ENCODE results near the gene BDH2. TPM values are rescaled to one million over a fixed set of nuclear protein-coding genes. Genes with fewer than 3 reads are reported as not detected.
A peak's percentile ranks its signal among the peaks of the same experiment; 100 is the strongest.

The BDH2 gene
- total RNA-seq = 89.5 and 91.9 TPM in 2 replicates
- polyA plus RNA-seq = 101 and 131 TPM in 2 replicates

- no peak within 1 kb of the TSS for H3K27ac ChIP-seq
- peak within 1 kb of the TSS; percentile 68 for H3K4me3 ChIP-seq
- H3K36me3 ChIP-seq = no peaks in the 10 kb centered on the region
- H3K27me3 ChIP-seq = no peaks in the 10 kb centered on the region
- peak; percentile 89 to 97 for DNase-seq (ENCODE audit: low read depth in 1 of 2, low spot score in 1 of 2)
- H3K4me1 ChIP-seq (ENCODE audit: low read depth) = no peaks in the 10 kb centered on the region
- H3K9me3 ChIP-seq (ENCODE audit: low read depth) = no peaks in the 10 kb centered on the region
- TF ChIP-seq, protein P1, sequence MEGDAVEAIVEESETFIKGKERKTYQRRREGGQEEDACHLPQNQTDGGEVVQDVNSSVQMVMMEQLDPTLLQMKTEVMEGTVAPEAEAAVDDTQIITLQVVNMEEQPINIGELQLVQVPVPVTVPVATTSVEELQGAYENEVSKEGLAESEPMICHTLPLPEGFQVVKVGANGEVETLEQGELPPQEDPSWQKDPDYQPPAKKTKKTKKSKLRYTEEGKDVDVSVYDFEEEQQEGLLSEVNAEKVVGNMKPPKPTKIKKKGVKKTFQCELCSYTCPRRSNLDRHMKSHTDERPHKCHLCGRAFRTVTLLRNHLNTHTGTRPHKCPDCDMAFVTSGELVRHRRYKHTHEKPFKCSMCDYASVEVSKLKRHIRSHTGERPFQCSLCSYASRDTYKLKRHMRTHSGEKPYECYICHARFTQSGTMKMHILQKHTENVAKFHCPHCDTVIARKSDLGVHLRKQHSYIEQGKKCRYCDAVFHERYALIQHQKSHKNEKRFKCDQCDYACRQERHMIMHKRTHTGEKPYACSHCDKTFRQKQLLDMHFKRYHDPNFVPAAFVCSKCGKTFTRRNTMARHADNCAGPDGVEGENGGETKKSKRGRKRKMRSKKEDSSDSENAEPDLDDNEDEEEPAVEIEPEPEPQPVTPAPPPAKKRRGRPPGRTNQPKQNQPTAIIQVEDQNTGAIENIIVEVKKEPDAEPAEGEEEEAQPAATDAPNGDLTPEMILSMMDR (IDR thresholded peaks at IDR 0.05; ENCODE audit: low read depth, low read length) = peak; percentile 64
Measured at GRCh38 chr4:103099691-103100392, at the start of gene BDH2. Gene BDH2 (minus strand): TSS chr4:103099834. CDS start chr4:103096254, 3,580 bp downstream.

GRCh38 chr4:103144926-103145325 is 45.3 kb upstream of the BDH2 start:
- Histone ChIP-seq H3K27me3 (no peaks in the 10 kb centered on the region), H3K27ac (no peak overlapping the region), H3K4me1 (ENCODE audit: low read depth) (no peaks in the 10 kb centered on the region), H3K36me3 (peaks cover 13% of the 10 kb centered on the region), H3K9me3 (ENCODE audit: low read depth) (no peaks in the 10 kb centered on the region), H3K4me3 (no peak overlapping the region)
- TF ChIP-seq, protein P1 (IDR thresholded peaks at IDR 0.05; ENCODE audit: low read depth, low read length) = no peak
- no peak for DNase-seq (ENCODE audit: low read depth in 1 of 2, low spot score in 1 of 2)

DNA sequence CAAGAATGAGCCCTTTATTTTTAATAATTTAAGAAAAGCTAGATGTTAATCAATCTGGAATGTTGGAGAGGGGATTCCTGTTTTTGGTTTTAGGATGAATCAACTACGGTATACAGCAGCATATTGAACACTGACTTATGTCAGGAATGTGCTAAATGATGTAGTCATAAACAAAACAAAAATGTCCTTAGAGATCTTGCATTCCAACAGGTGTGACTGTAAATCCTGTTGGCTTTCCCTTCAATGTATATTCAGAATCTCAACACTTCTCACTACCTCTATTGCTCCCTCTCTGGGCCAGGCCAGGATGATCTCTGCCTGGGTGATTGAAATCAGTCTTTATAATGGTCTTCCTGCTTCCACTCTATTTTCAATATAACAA is 37.8 kb upstream of the BDH2 start:
- Histone ChIP-seq H3K27ac (no peak overlapping the region), H3K9me3 (ENCODE audit: low read depth) (no peaks in the 10 kb centered on the region), H3K4me1 (ENCODE audit: low read depth) (no peaks in the 10 kb centered on the region), H3K4me3 (no peak overlapping the region), H3K27me3 (no peaks in the 10 kb centered on the region), H3K36me3 (peaks cover 5% of the 10 kb centered on the region)
- no peak for DNase-seq (ENCODE audit: low read depth in 1 of 2, low spot score in 1 of 2)
- TF ChIP-seq, protein P1 (IDR thresholded peaks at IDR 0.05; ENCODE audit: low read depth, low read length) = no peak

- H3K27ac ChIP-seq = no peak overlapping the region
- H3K4me1 ChIP-seq (ENCODE audit: low read depth) = no peaks in the 10 kb centered on the region
- TF ChIP-seq, protein P1 (IDR thresholded peaks at IDR 0.05; ENCODE audit: low read depth, low read length) = no peak
- H3K27me3 ChIP-seq = no peaks in the 10 kb centered on the region
- no peak overlapping the region for H3K4me3 ChIP-seq
- no peaks in the 10 kb centered on the region for H3K9me3 ChIP-seq (ENCODE audit: low read depth)
- peaks cover 5% of the 10 kb centered on the region for H3K36me3 ChIP-seq
- no peak for DNase-seq (ENCODE audit: low read depth in 1 of 2, low spot score in 1 of 2)
Measured at GRCh38 chr4:103136671-103137445, 37.2 kb upstream of the BDH2 start.

- no peaks in the 10 kb centered on the region for H3K9me3 ChIP-seq (ENCODE audit: low read depth)
- DNase-seq (ENCODE audit: low read depth in 1 of 2, low spot score in 1 of 2) = no peak
Measured at GRCh38 chr4:103129174-103129573, 29.5 kb upstream of the BDH2 start.

More at GRCh38 chr4:103129174-103129573, 29.5 kb upstream of the BDH2 start:
- Histone ChIP-seq H3K36me3 (peaks cover 2% of the 10 kb centered on the region), H3K27me3 (no peaks in the 10 kb centered on the region), H3K27ac (no peak overlapping the region), H3K4me1 (ENCODE audit: low read depth) (no peaks in the 10 kb centered on the region), H3K4me3 (no peak overlapping the region)
- TF ChIP-seq, protein P1 (IDR thresholded peaks at IDR 0.05; ENCODE audit: low read depth, low read length) = no peak

All from cardiac muscle cell (in vitro differentiated cells and primary cell).